Measurements from ENCODE around the gene MKNK1.
"Not testable (repeated sequence)": the region's sequence is repeated elsewhere in the genome, so short reads cannot be mapped to it uniquely, and the experiment has no call there.

The MKNK1 gene

GRCh38 chr1:46603858-46604549 is at the start of gene MKNK1:
Gene MKNK1 (minus strand): TSS chr1:46604268. CDS start chr1:46583327, 20,941 bp downstream.
- ChIA-PET CTCF (interaction anchor here (0.6 kb wide), 1 partner anchor 157 kb away, joined by 4 read pairs; no protein-coding TSS in a partner anchor), POLR2A (ENCODE audit: low non-redundant PET) (interaction anchor here (0.5 to 1.7 kb wide), 3 partner anchors 8 to 108 kb away, joined by 3 to 4 read pairs (median 4); no protein-coding TSS in a partner anchor)
- DNase-seq (ENCODE audit: low spot score): peak; percentile 100
- TF ChIP-seq, protein P1, sequence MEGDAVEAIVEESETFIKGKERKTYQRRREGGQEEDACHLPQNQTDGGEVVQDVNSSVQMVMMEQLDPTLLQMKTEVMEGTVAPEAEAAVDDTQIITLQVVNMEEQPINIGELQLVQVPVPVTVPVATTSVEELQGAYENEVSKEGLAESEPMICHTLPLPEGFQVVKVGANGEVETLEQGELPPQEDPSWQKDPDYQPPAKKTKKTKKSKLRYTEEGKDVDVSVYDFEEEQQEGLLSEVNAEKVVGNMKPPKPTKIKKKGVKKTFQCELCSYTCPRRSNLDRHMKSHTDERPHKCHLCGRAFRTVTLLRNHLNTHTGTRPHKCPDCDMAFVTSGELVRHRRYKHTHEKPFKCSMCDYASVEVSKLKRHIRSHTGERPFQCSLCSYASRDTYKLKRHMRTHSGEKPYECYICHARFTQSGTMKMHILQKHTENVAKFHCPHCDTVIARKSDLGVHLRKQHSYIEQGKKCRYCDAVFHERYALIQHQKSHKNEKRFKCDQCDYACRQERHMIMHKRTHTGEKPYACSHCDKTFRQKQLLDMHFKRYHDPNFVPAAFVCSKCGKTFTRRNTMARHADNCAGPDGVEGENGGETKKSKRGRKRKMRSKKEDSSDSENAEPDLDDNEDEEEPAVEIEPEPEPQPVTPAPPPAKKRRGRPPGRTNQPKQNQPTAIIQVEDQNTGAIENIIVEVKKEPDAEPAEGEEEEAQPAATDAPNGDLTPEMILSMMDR (conservative IDR thresholded peaks at IDR 0.05; ENCODE audit: low read depth): no peak
- peak within 1 kb of the TSS; percentile 64 for H3K27ac ChIP-seq

DNA sequence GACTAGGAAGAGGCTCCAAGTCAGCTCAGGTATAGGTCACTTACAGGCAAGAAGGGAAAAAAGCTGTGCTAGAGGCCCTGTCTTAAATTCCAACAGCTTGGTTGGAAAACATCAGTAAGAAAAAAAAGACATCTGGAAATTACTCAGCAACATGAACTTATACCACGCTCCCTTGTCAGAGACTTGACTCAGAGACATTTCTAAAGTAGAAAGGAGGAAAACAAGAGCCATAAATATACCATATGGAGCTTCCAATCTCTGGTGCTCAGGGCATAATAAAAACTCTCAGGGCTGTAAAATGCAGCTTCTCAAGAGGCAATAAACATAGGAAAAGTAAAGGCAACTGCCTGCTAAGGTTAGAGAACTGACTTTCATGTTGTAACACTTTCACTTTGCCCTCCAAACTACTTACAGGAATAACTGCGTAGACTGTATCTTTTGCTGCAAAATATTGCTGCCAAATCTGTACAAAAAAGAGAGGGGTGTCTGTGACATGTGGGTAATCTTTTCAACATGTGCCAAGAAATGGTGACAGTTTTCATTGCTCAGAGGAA is 49.4 kb upstream of the MKNK1 start:
- DNase-seq (ENCODE audit: low spot score): no peak
- POLR2A ChIA-PET (ENCODE audit: low non-redundant PET): no interaction called here
- TF ChIP-seq, protein P1 (conservative IDR thresholded peaks at IDR 0.05; ENCODE audit: low read depth): no peak
- CTCF ChIA-PET: interaction anchor here (0.7 kb wide), 1 partner anchor 522 kb away, joined by 3 read pairs; no protein-coding TSS in a partner anchor
- no peak overlapping the region for H3K27ac ChIP-seq

- H3K27ac ChIP-seq: no peak overlapping the region
- no peak for DNase-seq (ENCODE audit: low spot score)
- TF ChIP-seq, protein P1 (conservative IDR thresholded peaks at IDR 0.05; ENCODE audit: low read depth): no peak
- POLR2A ChIA-PET (ENCODE audit: low non-redundant PET): no interaction called here
- CTCF ChIA-PET: interaction anchor here (0.7 kb wide), 1 partner anchor 523 kb away, joined by 3 read pairs; no protein-coding TSS in a partner anchor
Observed at GRCh38 chr1:46652321-46653100, 48.4 kb upstream of the MKNK1 start.

GRCh38 chr1:46651152-46651551 is 47.1 kb upstream of the MKNK1 start:
- CTCF ChIA-PET; POLR2A ChIA-PET (ENCODE audit: low non-redundant PET); H3K27ac ChIP-seq; DNase-seq (ENCODE audit: low spot score): not testable (repeated sequence)

- TF ChIP-seq, protein P1 (conservative IDR thresholded peaks at IDR 0.05; ENCODE audit: low read depth): no peak
- H3K27ac ChIP-seq: no peak overlapping the region
- POLR2A ChIA-PET (ENCODE audit: low non-redundant PET): no interaction called here
- no peak for DNase-seq (ENCODE audit: low spot score)
- CTCF ChIA-PET: no interaction called here
Observed at GRCh38 chr1:46650491-46650890, 46.4 kb upstream of the MKNK1 start.

- TF ChIP-seq, protein P1 (conservative IDR thresholded peaks at IDR 0.05; ENCODE audit: low read depth): no peak
- POLR2A ChIA-PET (ENCODE audit: low non-redundant PET): no interaction called here
- no peak for DNase-seq (ENCODE audit: low spot score)
- CTCF ChIA-PET: no interaction called here
- H3K27ac ChIP-seq: no peak overlapping the region
Observed at GRCh38 chr1:46649764-46650163, 45.7 kb upstream of the MKNK1 start.

All from RWPE1 (cell line).